ENCODE data around the gene ASPHD1. TPM values are rescaled to one million over a fixed set of nuclear protein-coding genes. Genes with fewer than 3 reads are reported as not detected.
A peak's percentile ranks its signal among the peaks of the same experiment; 100 is the strongest.

ASPHD1 gene
- total and polyA plus RNA-seq, 10 donors = 0.28 to 1.6 (median 0.77) TPM; not detected in 4

DNA sequence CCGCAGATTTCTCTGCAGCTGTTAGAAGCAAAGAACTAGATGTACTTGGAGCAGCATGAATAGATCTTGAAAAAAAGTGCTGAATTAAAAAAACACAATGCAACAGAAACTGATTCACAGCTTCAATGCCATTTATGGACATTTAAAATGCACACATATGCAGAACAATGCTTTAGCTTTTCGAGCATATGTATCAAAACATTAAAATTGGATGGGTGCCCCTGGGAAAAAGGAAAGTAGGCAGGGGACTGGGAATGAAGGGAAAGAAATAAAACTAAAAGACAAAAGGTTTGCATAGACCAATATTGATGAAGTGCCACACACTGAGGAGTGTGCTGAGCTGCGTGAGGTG lies 20.7 kb downstream of the ASPHD1 start:
- TF ChIP-seq, protein P1, sequence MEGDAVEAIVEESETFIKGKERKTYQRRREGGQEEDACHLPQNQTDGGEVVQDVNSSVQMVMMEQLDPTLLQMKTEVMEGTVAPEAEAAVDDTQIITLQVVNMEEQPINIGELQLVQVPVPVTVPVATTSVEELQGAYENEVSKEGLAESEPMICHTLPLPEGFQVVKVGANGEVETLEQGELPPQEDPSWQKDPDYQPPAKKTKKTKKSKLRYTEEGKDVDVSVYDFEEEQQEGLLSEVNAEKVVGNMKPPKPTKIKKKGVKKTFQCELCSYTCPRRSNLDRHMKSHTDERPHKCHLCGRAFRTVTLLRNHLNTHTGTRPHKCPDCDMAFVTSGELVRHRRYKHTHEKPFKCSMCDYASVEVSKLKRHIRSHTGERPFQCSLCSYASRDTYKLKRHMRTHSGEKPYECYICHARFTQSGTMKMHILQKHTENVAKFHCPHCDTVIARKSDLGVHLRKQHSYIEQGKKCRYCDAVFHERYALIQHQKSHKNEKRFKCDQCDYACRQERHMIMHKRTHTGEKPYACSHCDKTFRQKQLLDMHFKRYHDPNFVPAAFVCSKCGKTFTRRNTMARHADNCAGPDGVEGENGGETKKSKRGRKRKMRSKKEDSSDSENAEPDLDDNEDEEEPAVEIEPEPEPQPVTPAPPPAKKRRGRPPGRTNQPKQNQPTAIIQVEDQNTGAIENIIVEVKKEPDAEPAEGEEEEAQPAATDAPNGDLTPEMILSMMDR (IDR thresholded peaks at IDR 0.05 in 8 of 11, conservative IDR thresholded peaks at IDR 0.05 in 3 of 11) = no peak
- TF ChIP-seq POLR2A (IDR thresholded peaks at IDR 0.05) = no peak
- TF ChIP-seq POLR2AphosphoS5 (IDR thresholded peaks at IDR 0.05) = no peak
- Histone ChIP-seq H3K36me3 (peaks cover 3 to 80% (median 38%) of the 10 kb centered on the region in 6 donors), H3K4me1 (peaks cover 12 to 24% (median 17%) of the 10 kb centered on the region in 6 donors), H3K9me3 (no peaks in the 10 kb centered on the region), H3K27ac (no peak overlapping the region), H3K4me3 (no peak overlapping the region), H3K27me3 (replicated peaks in 1 of 7) (no peaks in the 10 kb centered on the region)
- WGBS, 5 donors = 74 to 95% (median 88%) methylated on average over 3 of the region's 3 CpGs
- DNase-seq = no peak
- intact Hi-C loops (cut with DNase I; ENCODE audit: low total_unique reads) = no loop called here

DNA sequence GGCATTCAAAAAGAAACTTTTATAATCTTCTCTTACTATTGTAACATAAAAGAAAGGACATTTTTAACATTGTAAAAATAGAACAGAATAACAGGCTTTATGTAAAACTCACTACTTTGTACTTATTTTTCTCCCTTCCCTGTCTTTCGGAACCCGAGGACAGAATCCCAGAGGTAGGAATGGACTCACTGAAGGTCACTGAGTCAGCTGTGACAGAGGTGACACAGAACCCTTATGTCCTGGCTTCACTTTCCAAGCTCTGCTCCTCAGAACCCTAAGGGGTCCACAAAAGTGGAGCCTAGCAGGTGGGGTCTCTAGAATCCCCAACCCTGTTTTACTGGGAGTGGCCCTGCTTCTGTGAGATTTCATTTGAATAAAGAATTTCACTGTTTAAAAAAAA lies 22.0 kb downstream of the ASPHD1 start:
- no peaks in the 10 kb centered on the region for H3K9me3 ChIP-seq
- no peak overlapping the region for H3K27ac ChIP-seq
- no peak for DNase-seq
- H3K4me1 ChIP-seq = peaks cover 12 to 34% (median 27%) of the 10 kb centered on the region in 6 donors
- intact Hi-C loops (cut with DNase I; ENCODE audit: low total_unique reads) = no loop called here
- H3K36me3 ChIP-seq = peaks cover 3 to 67% (median 38%) of the 10 kb centered on the region in 6 donors
- H3K27me3 ChIP-seq (replicated peaks in 1 of 7) = no peaks in the 10 kb centered on the region
- TF ChIP-seq POLR2AphosphoS5 (IDR thresholded peaks at IDR 0.05) = no peak
- no peak for TF ChIP-seq POLR2A (IDR thresholded peaks at IDR 0.05)
- TF ChIP-seq, protein P1 (IDR thresholded peaks at IDR 0.05 in 8 of 11, conservative IDR thresholded peaks at IDR 0.05 in 3 of 11) = no peak
- 84 to 98% (median 98%) methylated on average over 2 of the region's 2 CpGs for WGBS, 5 donors
- H3K4me3 ChIP-seq = no peak overlapping the region

DNA sequence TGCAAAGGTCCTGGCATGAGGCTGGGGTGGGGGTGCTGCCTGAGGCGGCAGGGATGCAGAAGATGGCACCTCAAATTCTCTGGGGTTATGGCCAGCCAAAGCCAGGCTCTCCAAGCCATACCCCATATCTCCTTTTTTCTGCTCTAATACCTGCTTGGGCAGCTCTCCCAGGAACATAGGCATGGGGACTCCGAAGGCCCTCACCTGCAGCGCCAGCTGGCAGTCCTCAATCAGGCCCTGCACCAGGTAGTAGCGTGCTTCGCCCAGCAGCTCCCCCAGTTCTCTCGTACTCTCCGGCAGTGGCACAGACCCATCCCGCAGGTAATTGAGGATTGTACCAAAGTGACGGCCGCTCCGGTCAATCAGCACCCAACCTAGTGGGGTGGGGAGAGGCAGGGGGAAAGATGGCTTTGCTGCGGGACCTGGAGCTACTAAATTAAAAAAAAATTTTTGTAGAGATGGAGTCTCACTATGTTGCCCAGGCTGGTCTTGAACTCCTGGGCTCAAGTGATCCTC lies 22.8 kb downstream of the ASPHD1 start:
- WGBS, 5 donors = 97 to 99% (median 98%) methylated on average over 11 to 12 of the region's 12 CpGs
- Histone ChIP-seq H3K9me3 (no peaks in the 10 kb centered on the region), H3K4me1 (peaks cover 12 to 39% (median 29%) of the 10 kb centered on the region in 6 donors), H3K4me3 (no peak overlapping the region), H3K27ac (no peak overlapping the region), H3K36me3 (peaks cover 3 to 59% (median 38%) of the 10 kb centered on the region in 6 donors), H3K27me3 (replicated peaks in 1 of 7) (no peaks in the 10 kb centered on the region)
- DNase-seq = no peak
- TF ChIP-seq POLR2AphosphoS5 (IDR thresholded peaks at IDR 0.05) = no peak
- TF ChIP-seq, protein P1 (IDR thresholded peaks at IDR 0.05 in 8 of 11, conservative IDR thresholded peaks at IDR 0.05 in 3 of 11) = no peak
- no peak for TF ChIP-seq POLR2A (IDR thresholded peaks at IDR 0.05)
- intact Hi-C loops (cut with DNase I; ENCODE audit: low total_unique reads) = no loop called here

DNA sequence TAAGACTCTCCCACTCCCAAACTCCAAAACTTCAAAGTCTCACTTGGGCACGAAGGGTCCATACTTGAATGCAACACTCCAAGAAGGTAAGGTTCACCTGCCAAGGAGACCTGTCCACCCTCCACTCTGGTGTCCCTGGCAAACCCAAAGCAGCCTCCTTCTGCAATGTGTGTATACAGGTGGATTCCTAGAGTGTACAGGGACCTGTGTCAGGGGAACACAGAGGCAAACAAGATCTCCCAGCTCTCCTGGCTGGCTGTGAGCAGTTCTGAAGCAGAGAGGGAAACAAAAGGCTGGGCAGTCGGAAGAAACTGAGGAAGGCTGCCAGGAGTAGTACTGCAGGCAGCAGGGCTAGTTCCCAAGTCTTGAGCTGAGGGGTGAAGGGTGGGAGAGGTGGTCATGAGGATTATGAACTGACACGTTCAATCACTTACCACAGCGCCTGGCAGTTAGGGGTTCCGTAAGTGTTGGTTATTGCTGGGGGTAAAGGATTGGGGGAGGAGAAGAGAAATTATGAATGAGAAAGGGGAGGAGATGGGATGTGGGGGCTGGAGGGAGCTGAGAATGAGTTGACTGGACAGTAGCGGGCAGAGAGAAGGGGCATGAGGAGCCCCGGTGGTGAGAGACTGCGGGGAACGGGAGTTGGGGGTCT lies 24.9 kb downstream of the ASPHD1 start:
- intact Hi-C loops (cut with DNase I; ENCODE audit: low total_unique reads) = no loop called here
- H3K4me1 ChIP-seq = peaks cover 12 to 40% (median 29%) of the 10 kb centered on the region in 6 donors
- H3K4me3 ChIP-seq = peak overlapping the region; percentile 89 to 100 (median 98)
- no peak for DNase-seq
- TF ChIP-seq, protein P1 (IDR thresholded peaks at IDR 0.05 in 8 of 11, conservative IDR thresholded peaks at IDR 0.05 in 3 of 11) = no peak
- TF ChIP-seq POLR2A (IDR thresholded peaks at IDR 0.05) (no peak), POLR2AphosphoS5 (IDR thresholded peaks at IDR 0.05) (no peak)
- peaks cover 0 to 38% (median 23%) of the 10 kb centered on the region in 6 donors for H3K36me3 ChIP-seq
- 10 to 15% (median 13%) methylated on average over 7 to 9 of the region's 9 CpGs for WGBS, 5 donors
- H3K9me3 ChIP-seq = no peaks in the 10 kb centered on the region
- H3K27me3 ChIP-seq (replicated peaks in 1 of 7) = no peaks in the 10 kb centered on the region
- H3K27ac ChIP-seq = peak overlapping the region in 6 of 8 donors; percentile 84 to 94 (median 90)

Measured in spleen (tissue), 11 donors.